NCI-H2227 treated with DMSO at 0.1 percent for 48 hours (cell line): ENCODE data around the gene GOLT1A.
"Not testable (repeated sequence)": the region's sequence is repeated elsewhere in the genome, so short reads cannot be mapped to it uniquely, and the experiment has no call there.

Experiments used
- DNase-seq: peaks from one replicate; lab custom pipeline; 2025; lab: John Stamatoyannopoulos, UW

The GOLT1A gene

DNA sequence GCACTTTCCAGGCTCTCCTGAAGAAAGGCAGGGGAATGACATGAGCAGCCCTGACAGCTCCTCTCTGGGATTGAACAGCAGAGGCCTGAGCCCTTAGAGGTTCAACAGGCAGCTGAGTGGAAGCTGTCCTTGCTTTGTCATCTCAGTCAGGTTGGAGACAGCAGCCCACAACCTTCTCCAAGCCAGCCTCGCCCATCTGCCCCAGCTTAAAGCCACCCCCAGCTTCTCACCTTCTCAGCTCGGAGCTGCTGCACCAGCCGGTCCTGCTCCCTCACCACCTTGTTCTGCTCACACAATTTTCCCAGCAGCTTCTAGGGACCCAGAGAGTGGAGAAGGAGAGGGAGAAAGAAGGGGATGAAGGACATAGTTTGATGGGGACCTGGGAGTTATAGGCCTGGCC, 35.2 kb upstream of the GOLT1A start:
- no peak for DNase-seq

DNA sequence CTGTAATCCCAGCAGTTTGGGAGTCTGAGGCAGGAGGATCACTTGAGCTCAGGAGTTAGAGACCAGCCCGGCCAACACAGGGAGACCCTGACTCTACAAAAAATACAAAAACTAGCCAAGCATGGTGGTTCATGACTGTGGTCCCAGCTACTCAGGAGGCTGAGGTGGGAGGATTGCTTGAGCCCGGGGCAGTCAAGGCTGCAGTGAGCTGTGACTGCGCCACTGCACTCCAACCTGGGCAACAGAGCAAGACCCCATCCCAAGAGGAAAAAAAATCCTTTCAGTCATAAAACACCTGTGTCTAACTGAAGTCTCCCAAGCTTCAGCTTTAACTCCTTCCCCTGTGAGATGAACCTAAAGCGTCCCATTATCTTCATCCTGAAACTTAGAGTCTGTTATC, 33.1 kb upstream of the GOLT1A start:
- DNase-seq: no peak

DNA sequence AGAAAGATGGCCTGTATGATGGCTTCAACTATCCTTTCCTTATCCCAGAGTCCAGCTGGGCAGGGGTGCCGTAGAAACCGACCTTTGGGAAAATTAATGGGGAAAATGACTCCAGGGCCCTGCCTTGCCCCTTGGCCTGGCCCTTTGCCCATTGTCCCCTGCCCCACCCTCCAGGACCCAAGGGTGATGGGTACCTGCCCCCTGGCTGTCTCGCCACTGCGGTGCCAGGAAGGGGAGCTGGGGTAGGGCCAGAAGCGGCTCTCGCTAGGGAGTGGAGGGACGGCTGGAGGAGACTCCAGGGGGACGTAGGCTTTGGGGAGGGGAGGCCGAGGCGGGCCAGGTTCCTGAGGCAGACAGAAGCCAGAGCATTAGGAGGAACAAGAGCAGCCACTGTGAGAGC, 29.1 kb upstream of the GOLT1A start:
- DNase-seq: no peak

DNA sequence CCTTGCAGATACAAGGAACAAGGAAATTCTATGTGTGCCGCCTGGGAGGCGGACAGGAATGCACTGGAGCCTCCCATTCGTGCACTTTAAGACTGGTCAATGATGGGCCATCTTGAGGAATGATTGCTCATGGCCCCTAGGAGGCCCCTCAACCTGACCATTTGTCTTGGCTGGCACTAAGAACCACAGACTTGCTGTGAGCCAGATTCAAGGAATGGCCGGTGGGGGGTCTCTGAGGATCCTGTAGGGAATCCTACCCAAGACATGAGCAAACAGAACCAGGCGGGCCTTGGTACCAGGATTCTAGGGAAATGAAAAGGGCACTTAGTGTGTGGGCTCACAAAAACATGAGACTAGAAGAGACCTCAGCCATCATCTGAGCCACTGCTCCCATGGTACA, 28.1 kb upstream of the GOLT1A start:
- DNase-seq: no peak

- no peak for DNase-seq
Measured at GRCh38 chr1:204241050-204241449, 27.3 kb upstream of the GOLT1A start.

GRCh38 chr1:204240233-204240632, 26.4 kb upstream of the GOLT1A start:
- DNase-seq: no peak

- DNase-seq: not testable (repeated sequence)
Measured at GRCh38 chr1:204239401-204239800, 25.6 kb upstream of the GOLT1A start.

DNA sequence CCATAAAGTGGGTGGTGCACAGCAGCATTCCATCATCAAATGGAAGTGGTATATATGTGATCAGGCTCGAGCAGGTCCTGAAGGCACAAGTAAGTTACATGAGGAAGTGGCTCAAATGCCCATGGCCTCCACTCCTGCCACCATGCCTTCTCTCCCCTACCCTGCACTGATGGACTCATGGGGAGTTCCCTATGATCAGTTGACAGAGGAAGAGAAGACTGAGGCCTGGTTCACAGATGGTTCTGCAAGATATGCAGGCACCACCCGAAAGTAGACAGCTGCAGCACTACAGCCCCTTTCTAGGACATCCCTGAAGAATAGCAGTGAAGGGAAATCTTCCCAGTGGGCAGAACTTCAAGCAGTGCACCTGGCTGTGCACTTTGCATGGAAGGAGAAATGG, 24.7 kb upstream of the GOLT1A start:
- DNase-seq: not testable (repeated sequence)

DNA sequence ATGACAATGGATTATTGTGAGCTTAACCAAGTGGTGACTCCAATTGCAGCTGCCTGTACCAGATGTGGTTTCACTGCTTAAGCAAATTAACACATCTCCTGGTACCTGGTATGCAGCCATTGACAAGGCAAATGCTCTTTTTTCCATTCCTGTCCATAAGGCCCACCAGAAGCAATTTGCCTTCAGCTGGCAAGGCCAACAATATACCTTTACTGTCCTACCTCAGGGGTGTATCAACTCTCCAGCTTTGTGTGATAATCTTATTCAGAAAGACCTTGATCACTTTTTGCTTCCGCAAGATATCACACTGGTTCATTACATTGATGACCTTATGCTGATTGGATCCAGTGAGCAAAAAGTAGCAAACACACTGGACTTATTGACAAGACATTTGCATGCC, 23.7 kb upstream of the GOLT1A start:
- not testable (repeated sequence) for DNase-seq

DNA sequence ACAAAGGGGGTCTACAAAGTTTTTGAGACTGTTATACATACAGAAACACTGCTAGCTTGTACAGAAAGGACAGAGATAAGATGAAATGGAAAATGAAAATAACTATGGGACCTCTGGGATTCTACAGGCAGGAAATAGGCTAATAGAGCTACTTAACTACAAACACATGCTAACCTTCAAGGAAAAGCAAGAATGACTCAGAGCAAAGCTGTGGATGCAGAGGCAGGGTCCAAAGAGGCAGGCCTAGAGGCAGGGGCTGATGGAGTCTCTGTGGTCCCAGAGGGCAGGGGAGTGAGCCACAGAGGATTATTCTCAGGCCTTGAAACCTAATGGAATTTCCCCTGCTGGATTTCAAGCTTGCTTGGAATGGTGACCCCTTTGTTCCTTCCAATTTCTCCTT, 18.7 kb upstream of the GOLT1A start:
- no peak for DNase-seq

DNA sequence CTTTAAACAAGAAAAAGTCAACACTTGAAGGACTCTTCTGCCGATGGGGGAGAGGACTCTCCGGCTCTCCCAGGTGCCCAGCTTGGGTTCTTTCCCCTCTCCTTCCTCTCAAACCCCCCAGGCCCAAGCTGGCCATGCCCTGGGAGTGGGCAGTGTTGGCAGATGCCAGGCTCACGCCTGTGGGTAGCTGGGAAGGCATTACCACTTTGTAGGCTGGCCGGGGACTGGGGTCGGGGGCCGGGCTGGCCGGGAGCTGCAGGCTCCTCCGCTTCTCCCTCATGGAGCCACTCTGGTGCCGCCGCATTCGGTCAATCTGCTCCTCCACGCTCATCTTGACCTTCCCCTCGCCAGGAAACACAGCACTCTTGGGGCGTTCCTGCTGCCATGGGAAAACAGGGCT, 16.4 kb upstream of the GOLT1A start:
- DNase-seq: no peak

GRCh38 chr1:204228896-204229295, 15.1 kb upstream of the GOLT1A start:
- DNase-seq: no peak

DNA sequence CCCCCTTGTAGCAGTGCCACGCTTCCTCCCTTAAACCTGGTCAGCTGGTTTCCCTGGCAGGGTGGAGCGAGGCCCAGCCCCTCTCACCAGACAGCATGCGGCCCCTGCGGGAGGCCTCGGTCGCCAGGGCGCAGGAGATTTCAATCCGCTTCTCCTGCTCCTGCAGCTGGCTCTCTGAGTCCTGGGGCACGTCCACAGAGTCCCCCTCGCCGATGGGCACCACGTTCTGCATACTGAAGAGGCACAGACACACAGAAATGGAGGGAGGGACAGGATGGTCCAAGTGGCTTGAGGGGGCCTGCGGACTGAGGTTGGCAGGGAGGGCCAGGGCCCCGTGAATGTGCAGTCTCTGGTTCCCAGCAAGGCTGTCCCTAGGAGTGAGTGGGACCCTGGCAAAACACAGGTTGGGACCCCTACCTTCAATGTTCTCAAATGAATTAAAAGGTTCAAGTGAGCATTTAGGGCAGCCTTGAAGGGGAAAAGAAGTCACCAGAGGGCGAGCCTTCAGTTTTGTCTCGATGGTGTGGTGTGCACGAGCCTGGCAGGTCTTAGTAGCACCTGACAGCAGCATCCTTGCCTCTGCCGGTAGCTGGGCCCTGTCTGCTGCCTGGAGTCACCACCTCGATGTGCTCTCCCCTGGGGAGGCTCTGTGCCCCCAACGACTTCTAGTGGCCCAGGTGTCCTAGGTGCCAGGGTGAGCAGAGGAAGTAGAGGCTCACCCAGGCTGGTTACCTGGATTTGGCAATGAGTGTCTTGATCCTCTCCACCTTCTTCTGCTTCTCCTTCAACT, 14.4 kb upstream of the GOLT1A start:
- DNase-seq: no peak

DNA sequence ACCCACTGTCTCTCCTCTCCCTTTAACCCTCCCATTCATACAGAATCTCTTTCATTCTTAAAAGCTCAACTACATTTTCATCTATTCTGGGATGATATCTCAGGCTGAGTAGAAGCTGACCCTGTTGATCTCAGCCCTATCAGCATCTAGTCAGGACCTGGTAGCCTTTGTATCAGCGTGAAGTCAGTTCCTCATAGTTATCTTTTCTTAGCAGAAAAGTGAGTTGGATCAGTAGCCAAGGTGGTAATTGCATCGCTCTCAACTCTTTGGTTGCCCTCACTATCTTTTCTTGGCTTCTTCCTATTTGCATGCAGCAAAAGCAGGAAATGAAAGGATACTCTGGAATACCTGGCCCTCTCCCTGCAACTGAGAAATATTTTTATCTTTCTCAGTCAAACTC, 13.6 kb upstream of the GOLT1A start:
- no peak for DNase-seq

- no peak for DNase-seq
Measured at GRCh38 chr1:204225841-204226735, 12.3 kb upstream of the GOLT1A start.

DNA sequence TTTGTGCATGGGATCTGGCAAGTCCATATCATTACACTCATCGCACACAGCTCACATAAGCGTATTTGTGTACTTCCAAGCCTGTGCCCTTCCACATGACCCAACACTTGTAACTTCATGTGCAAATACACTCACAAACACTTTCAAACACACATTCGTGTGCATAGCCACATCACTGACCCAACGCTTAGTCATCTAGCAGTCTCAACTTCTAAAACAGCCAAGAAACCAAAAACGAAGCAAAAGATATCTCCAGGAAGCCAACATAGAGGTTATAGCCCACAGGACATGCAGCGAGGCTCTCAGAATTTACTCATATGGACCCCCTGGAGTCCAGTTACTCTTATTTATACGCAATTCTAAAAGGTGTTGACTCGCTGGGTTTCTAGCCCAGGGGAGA, 10.9 kb upstream of the GOLT1A start:
- no peak for DNase-seq

- DNase-seq: no peak
Measured at GRCh38 chr1:204223129-204223860, 9.5 kb upstream of the GOLT1A start.

GRCh38 chr1:204222764-204223055, 8.9 kb upstream of the GOLT1A start:
- DNase-seq: no peak

GRCh38 chr1:204222006-204222763, 8.4 kb upstream of the GOLT1A start:
- DNase-seq: no peak

DNA sequence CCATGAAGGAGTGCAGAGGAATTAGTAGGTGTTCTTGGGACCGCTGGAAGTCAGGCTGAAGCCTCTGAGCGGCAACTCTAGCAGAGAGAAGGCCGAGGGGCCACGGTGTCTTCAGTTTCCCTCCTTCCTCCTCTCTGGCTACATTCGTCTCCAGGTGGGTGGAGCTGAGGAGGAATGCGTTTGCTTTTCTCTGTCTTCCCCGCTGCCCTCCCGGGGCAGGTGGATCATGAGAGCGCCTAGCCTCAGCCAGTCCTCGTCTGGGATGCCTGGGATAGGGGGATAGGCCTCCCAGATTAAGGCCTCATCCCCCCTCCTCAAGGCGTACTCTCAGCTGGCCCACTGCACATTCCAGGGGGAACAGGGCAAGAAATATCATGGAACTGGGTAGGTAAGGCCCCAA, 7.5 kb upstream of the GOLT1A start:
- no peak for DNase-seq

GRCh38 chr1:204219971-204220616, 6.3 kb upstream of the GOLT1A start:
- no peak for DNase-seq

DNA sequence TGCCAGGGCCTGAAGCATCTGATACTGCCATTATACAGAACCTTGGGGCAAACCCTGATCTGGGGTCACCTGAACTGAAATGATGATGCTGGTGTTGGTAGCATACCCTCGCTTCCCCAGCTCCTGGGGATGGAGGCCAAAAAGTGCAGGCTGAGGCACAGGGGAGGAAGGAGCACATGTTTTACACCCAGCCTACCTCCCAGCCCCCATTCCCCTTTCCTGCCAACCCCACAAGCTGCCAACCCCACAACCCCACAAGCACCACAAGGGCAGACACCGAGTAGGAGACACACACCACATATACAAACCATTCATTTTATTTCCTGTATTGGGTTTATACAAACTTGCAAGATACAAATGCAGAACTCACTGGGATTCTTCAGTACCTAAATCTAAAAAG, 4.8 kb upstream of the GOLT1A start:
- no peak for DNase-seq
